ENCODE data around the gene IP6K1.
"Not testable (repeated sequence)": the region's sequence is repeated elsewhere in the genome, so short reads cannot be mapped to it uniquely, and the experiment has no call there.

Gene IP6K1

DNA sequence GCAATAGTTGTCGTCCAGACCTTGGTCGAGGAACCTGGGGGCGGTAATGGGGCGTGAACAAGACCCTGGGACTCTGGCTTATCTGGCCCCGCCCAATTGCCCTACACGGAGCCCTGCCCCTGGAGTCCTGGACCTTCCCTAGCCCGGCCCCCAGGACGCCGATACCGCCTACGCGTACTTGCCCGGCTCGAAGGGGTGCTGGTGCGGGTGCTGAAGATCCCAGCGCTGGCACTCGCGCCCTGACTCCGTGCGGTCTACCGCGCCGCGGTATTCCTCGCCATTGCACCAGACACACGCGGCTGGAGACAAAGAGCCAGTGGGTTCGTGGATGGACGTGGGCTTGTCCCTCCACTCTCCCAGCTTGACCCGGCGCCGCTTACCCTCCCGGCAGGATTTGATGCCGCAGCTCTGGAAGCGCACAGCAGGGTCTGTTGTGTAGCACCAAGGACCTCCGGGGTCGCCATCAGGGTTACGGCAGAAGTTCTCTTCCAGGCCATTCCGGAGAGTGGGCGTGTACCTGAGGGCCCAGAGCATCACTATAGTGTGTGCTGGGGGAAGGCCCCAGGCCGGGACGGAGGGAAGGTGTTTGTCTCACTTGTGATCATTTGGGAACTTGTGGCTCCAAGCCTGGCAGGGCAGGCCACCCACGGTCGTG, 99.4 kb downstream of the IP6K1 start:
- not testable (repeated sequence) for H3K27ac ChIP-seq (ENCODE audit: low read length); H3K9me3 ChIP-seq (ENCODE audit: insufficient read depth, low read length, severe bottlenecking); H3K9ac ChIP-seq (ENCODE audit: low read depth, low read length); H4K20me1 ChIP-seq (ENCODE audit: insufficient read depth, low read length); H3K27me3 ChIP-seq (ENCODE audit: insufficient read depth, low read length, poor library complexity); H3K4me2 ChIP-seq (ENCODE audit: insufficient read depth, low read length); DNase-seq; ATAC-seq (ENCODE audit: insufficient read depth, low read depth); H3K4me3 ChIP-seq (ENCODE audit: low read depth in 1 of 2, low read length in 2 of 2); H2AFZ ChIP-seq (ENCODE audit: low read depth, low read length)
- Histone ChIP-seq H3K4me1 (ENCODE audit: insufficient read depth, low read length) (peaks cover 28% of the 10 kb centered on the region), H3K79me2 (ENCODE audit: insufficient read depth, low read length) (peaks cover 25% of the 10 kb centered on the region), H3K36me3 (ENCODE audit: insufficient read depth, low read length) (peaks cover 26% of the 10 kb centered on the region)

DNA sequence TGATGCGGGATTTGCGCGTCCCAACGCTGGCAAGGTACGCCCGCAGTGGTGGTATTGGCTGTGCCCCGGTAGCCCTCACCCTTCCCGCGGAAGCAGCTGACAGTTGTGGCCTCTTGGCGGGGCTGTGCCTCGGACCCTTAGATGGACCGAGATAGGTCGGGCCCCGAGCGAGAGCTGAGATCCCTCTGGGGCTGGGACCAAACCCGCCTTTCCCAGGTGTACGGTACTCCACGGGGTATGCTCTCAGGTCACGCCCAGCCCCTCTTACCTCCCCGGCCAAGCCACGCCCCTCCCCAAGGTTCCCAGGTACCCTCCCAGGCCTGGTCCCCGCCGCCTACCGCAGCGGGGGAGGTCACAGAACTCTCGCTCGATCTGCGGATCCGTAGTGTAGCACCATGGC, 100.0 kb downstream of the IP6K1 start:
- not testable (repeated sequence) for DNase-seq; ATAC-seq (ENCODE audit: insufficient read depth, low read depth); H3K4me3 ChIP-seq (ENCODE audit: low read depth in 1 of 2, low read length in 2 of 2)

DNA sequence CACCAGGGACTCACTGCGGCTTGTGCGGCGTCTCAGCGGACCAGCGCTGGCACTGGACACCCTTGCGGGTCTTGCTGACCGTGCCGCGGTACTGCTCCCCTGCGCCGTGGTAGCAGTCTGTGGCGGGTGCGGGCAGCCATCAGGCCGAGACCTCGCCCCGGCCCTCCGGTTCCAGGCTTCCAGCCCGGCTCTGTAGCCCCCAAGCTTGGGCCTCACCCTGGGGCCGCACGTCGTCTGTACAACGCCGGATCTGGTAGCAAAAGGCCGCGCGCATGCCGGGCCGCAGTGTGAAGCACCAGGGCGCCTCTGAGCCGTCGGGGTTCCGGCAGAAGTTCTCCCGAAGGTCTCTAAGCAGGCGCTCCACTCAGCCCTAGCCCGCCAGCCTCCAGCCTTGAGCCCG, 100.5 kb downstream of the IP6K1 start:
- ATAC-seq (ENCODE audit: insufficient read depth, low read depth); H3K9me3 ChIP-seq (ENCODE audit: insufficient read depth, low read length, severe bottlenecking); H3K27ac ChIP-seq (ENCODE audit: low read length); H2AFZ ChIP-seq (ENCODE audit: low read depth, low read length); H3K4me2 ChIP-seq (ENCODE audit: insufficient read depth, low read length); H4K20me1 ChIP-seq (ENCODE audit: insufficient read depth, low read length); H3K4me3 ChIP-seq (ENCODE audit: low read depth in 1 of 2, low read length in 2 of 2); H3K27me3 ChIP-seq (ENCODE audit: insufficient read depth, low read length, poor library complexity); DNase-seq; H3K9ac ChIP-seq (ENCODE audit: low read depth, low read length): not testable (repeated sequence)
- Histone ChIP-seq H3K36me3 (ENCODE audit: insufficient read depth, low read length) (peaks cover 36% of the 10 kb centered on the region), H3K79me2 (ENCODE audit: insufficient read depth, low read length) (peaks cover 18% of the 10 kb centered on the region), H3K4me1 (ENCODE audit: insufficient read depth, low read length) (peaks cover 19% of the 10 kb centered on the region)

More for the DNA sequence above, 100.0 kb downstream of the IP6K1 start:
- not testable (repeated sequence) for H3K9ac ChIP-seq (ENCODE audit: low read depth, low read length); H2AFZ ChIP-seq (ENCODE audit: low read depth, low read length); H3K9me3 ChIP-seq (ENCODE audit: insufficient read depth, low read length, severe bottlenecking); H3K27ac ChIP-seq (ENCODE audit: low read length); H3K4me2 ChIP-seq (ENCODE audit: insufficient read depth, low read length); H3K27me3 ChIP-seq (ENCODE audit: insufficient read depth, low read length, poor library complexity); H4K20me1 ChIP-seq (ENCODE audit: insufficient read depth, low read length)
- peaks cover 24% of the 10 kb centered on the region for H3K4me1 ChIP-seq (ENCODE audit: insufficient read depth, low read length)
- H3K36me3 ChIP-seq (ENCODE audit: insufficient read depth, low read length), result peaks cover 31% of the 10 kb centered on the region
- peaks cover 23% of the 10 kb centered on the region for H3K79me2 ChIP-seq (ENCODE audit: insufficient read depth, low read length)

DNA sequence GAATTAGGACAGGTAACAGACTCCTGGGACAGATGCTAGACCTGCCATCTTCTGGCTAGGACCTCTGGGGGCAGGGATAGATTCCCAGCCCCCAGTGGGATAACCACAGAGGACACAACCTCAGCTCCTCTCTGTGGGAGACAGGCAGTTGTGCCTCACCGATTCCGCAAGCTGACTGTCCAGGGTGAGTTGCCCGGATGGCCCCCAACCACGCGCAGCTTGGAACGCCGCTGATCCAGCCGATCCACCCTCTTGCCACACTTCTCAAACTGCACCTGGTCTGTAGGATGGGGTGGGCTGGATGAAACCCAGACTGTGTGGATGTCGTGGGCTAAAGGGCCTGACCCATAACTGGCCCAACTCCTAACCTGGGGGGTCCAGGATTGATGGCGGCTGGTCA, 101.2 kb downstream of the IP6K1 start:
- Histone ChIP-seq H3K4me1 (ENCODE audit: insufficient read depth, low read length) (peaks cover 12% of the 10 kb centered on the region), H3K36me3 (ENCODE audit: insufficient read depth, low read length) (peaks cover 44% of the 10 kb centered on the region), H3K79me2 (ENCODE audit: insufficient read depth, low read length) (peaks cover 10% of the 10 kb centered on the region)
- H3K9me3 ChIP-seq (ENCODE audit: insufficient read depth, low read length, severe bottlenecking); H3K27me3 ChIP-seq (ENCODE audit: insufficient read depth, low read length, poor library complexity); H3K4me3 ChIP-seq (ENCODE audit: low read depth in 1 of 2, low read length in 2 of 2); H2AFZ ChIP-seq (ENCODE audit: low read depth, low read length); H3K4me2 ChIP-seq (ENCODE audit: insufficient read depth, low read length); H4K20me1 ChIP-seq (ENCODE audit: insufficient read depth, low read length); ATAC-seq (ENCODE audit: insufficient read depth, low read depth); H3K27ac ChIP-seq (ENCODE audit: low read length); DNase-seq; H3K9ac ChIP-seq (ENCODE audit: low read depth, low read length): not testable (repeated sequence)

DNA sequence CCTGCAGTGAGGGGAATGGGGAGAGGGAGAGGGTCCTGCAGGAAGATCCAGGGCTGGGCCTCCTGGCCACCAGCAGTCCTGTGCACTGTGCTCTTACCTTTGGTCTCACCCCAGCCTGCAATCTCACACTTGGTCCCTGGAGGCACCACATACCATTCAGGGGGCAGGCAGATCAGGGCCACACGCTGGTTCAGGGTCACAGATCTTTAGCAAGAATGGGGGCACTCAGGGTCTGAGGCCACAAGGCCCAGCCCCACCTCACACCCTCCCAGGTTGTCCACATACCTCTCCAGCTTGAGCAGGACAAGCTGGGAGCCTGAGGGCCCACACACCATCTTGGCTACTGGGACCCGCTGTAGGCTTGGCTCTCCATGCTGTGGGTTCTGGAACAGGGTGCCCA, 101.9 kb downstream of the IP6K1 start:
- H3K4me3 ChIP-seq (ENCODE audit: low read depth in 1 of 2, low read length in 2 of 2); H3K4me1 ChIP-seq (ENCODE audit: insufficient read depth, low read length); ATAC-seq (ENCODE audit: insufficient read depth, low read depth); H3K9me3 ChIP-seq (ENCODE audit: insufficient read depth, low read length, severe bottlenecking); H3K4me2 ChIP-seq (ENCODE audit: insufficient read depth, low read length); H3K27me3 ChIP-seq (ENCODE audit: insufficient read depth, low read length, poor library complexity); H3K9ac ChIP-seq (ENCODE audit: low read depth, low read length); H4K20me1 ChIP-seq (ENCODE audit: insufficient read depth, low read length); H3K79me2 ChIP-seq (ENCODE audit: insufficient read depth, low read length); DNase-seq; H3K27ac ChIP-seq (ENCODE audit: low read length); H2AFZ ChIP-seq (ENCODE audit: low read depth, low read length): not testable (repeated sequence)
- H3K36me3 ChIP-seq (ENCODE audit: insufficient read depth, low read length), result peaks cover 50% of the 10 kb centered on the region

DNA sequence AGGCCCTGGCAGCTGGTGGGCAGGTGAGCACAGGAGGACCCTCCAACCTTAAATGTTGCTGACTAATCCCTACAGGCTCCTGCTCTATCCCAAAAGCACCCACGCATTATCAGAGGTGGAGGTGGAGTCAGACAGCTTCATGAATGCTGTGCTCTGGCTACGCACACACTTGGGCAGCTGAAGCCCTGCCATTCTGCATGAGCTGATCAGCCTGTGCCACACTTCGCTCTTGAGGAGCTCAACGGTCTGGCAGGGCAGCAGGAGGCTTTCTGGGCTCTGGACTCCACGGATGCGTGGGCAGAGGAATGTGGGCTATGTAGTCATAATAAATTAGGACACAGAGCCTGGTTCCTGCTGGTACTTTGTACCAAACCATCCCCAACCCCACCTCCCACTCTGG, 103.2 kb downstream of the IP6K1 start:
- H2AFZ ChIP-seq (ENCODE audit: low read depth, low read length), result no peak overlapping the region
- DNase-seq (no peak), ATAC-seq (ENCODE audit: insufficient read depth, low read depth) (no peak)
- H3K4me2 ChIP-seq (ENCODE audit: insufficient read depth, low read length), result no peak overlapping the region
- H3K9me3 ChIP-seq (ENCODE audit: insufficient read depth, low read length, severe bottlenecking), result no peaks in the 10 kb centered on the region
- H3K79me2 ChIP-seq (ENCODE audit: insufficient read depth, low read length), result no peaks in the 10 kb centered on the region
- no peak for TF ChIP-seq EZH2 (IDR thresholded peaks at IDR 0.05; ENCODE audit: borderline replicate concordance, low read depth, low read length, severe bottlenecking)
- TF ChIP-seq, protein P1, sequence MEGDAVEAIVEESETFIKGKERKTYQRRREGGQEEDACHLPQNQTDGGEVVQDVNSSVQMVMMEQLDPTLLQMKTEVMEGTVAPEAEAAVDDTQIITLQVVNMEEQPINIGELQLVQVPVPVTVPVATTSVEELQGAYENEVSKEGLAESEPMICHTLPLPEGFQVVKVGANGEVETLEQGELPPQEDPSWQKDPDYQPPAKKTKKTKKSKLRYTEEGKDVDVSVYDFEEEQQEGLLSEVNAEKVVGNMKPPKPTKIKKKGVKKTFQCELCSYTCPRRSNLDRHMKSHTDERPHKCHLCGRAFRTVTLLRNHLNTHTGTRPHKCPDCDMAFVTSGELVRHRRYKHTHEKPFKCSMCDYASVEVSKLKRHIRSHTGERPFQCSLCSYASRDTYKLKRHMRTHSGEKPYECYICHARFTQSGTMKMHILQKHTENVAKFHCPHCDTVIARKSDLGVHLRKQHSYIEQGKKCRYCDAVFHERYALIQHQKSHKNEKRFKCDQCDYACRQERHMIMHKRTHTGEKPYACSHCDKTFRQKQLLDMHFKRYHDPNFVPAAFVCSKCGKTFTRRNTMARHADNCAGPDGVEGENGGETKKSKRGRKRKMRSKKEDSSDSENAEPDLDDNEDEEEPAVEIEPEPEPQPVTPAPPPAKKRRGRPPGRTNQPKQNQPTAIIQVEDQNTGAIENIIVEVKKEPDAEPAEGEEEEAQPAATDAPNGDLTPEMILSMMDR (IDR thresholded peaks at IDR 0.05; ENCODE audit: borderline replicate concordance, extremely low read depth, low read length, poor library complexity, severe bottlenecking), result no peak
- H4K20me1 ChIP-seq (ENCODE audit: insufficient read depth, low read length), result no peaks in the 10 kb centered on the region; the same call in 1 of the 2 replicates
- H3K36me3 ChIP-seq (ENCODE audit: insufficient read depth, low read length), result peaks cover 63% of the 10 kb centered on the region
- H3K27me3 ChIP-seq (ENCODE audit: insufficient read depth, low read length, poor library complexity), result no peaks in the 10 kb centered on the region
- no peak overlapping the region for H3K27ac ChIP-seq (ENCODE audit: low read length)
- H3K4me3 ChIP-seq (ENCODE audit: low read depth in 1 of 2, low read length in 2 of 2), result no peak overlapping the region
- no peak overlapping the region for H3K9ac ChIP-seq (ENCODE audit: low read depth, low read length)
- no peaks in the 10 kb centered on the region; the same call in 1 of the 2 replicates for H3K4me1 ChIP-seq (ENCODE audit: insufficient read depth, low read length)
